HCT116 (cell line): ENCODE data around the gene TTC19. TPM values are rescaled to one million over a fixed set of nuclear protein-coding genes. Genes with fewer than 3 reads are reported as not detected.

Experiments
- ATAC-seq: fragments of 200-7000 bp; cut with Tn5 transposase; 2 replicates; pipeline ENCODE4 v1.9.1; 2020; ENCODE audit warnings: mild to moderate bottlenecking, moderate library complexity
- BruUV-seq: library from RNA; stranded (reverse); fragments of 400-500 nt; replicated peaks from 2 replicates; lab custom pipeline; 2021; lab: Mats Ljungman, UMichigan
- CTCF ChIA-PET: fragments of 300-600 bp; sonication (Branson Sonifier 250); formaldehyde crosslinking; loops from one replicate; lab custom pipeline; 2021; ENCODE audit warnings: antibody characterized with exemption; lab: Charles Lee
- POLR2A ChIA-PET: fragments of 300-600, 350-600 bp; sonication (Branson Sonifier 250); formaldehyde crosslinking; loops from one replicate; lab custom pipeline; 2021; ENCODE audit warnings: antibody characterized with exemption; lab: Charles Lee
- RAD21 ChIA-PET, 2 experiments: fragments of 300-600 bp; sonication (Branson Sonifier 250); formaldehyde crosslinking; loops; one replicate each; lab custom pipeline; 2023; ENCODE audit warnings: low total read pairs in 2 of 2; ENCODE audit not compliant: uncharacterized antibody in 2 of 2, unreplicated experiment in 2 of 2, low non-redundant PET in 1 of 2; lab: Charles Lee
- DNase-seq: peaks from one replicate; pipeline ENCODE4 v3.0.0-alpha.2; 2010; ENCODE audit warnings: low read depth, low spot score
- H2AFZ ChIP-seq: fragments of 200-600 bp; shearing (Covaris generic), sonication (generic); 2 replicates; pipeline ENCODE4 v1.6.1; 2017; ENCODE audit warnings: low read depth, mixed run types, mixed read lengths, antibody characterized with exemption, low read length; ENCODE audit not compliant: poor library complexity, severe bottlenecking
- H3K27ac ChIP-seq: 2 replicates; pipeline ENCODE4 v1.5.1; 2012; ENCODE audit warnings: low read depth, low read length
- H3K27me3 ChIP-seq: fragments of 200-600 bp; sonication (generic); 2 replicates; pipeline ENCODE4 v1.6.1; 2016; ENCODE audit warnings: mixed run types, low read length, mixed read lengths; ENCODE audit not compliant: insufficient read depth
- H3K36me3 ChIP-seq, 2 experiments: fragments of 200-500 bp in 1 of 2; fragments of 200-600 bp in 1 of 2; sonication (Bioruptor generic) in 1 of 2; sonication (generic) in 1 of 2; 2 replicates each; pipeline versions ENCODE4 v1.5.1 to v1.6.1; 2014 to 2016; ENCODE audit warnings: low read length in 2 of 2, inconsistent platforms in 1 of 2, mixed read lengths in 1 of 2, mixed run types in 1 of 2; ENCODE audit not compliant: insufficient read depth in 2 of 2, control insufficient read depth in 1 of 2
- H3K4me1 ChIP-seq, 2 experiments: fragments of 200-600 bp in 1 of 2; sonication (generic) in 1 of 2; 2 replicates each; pipeline versions ENCODE4 v1.5.1 to v1.6.1; 2012 to 2017; ENCODE audit warnings: low read length in 2 of 2, inconsistent platforms in 1 of 2, mild to moderate bottlenecking in 1 of 2, mixed read lengths in 1 of 2, mixed run types in 1 of 2, moderate library complexity in 1 of 2; ENCODE audit not compliant: insufficient read depth in 2 of 2, control insufficient read depth in 1 of 2
- H3K4me2 ChIP-seq: fragments of 200-600 bp; sonication (generic); 2 replicates; pipeline ENCODE4 v1.6.1; 2017; ENCODE audit warnings: mixed run types, low read length, mixed read lengths
- H3K4me3 ChIP-seq, 2 experiments: fragments of 200-600 bp in 1 of 2; sonication (generic) in 1 of 2; replicated peaks in 1 of 2; 2 replicates each; pipeline ENCODE4 v1.5.1; 2011 to 2016; ENCODE audit warnings: low read length in 2 of 2, control low read depth in 1 of 2, low read depth in 1 of 2, mild to moderate bottlenecking in 1 of 2, mixed read lengths in 1 of 2, mixed run types in 1 of 2
- H3K79me2 ChIP-seq: fragments of 200-600 bp; sonication (generic); 2 replicates; pipeline ENCODE4 v1.6.1; 2017; ENCODE audit warnings: mild to moderate bottlenecking, mixed run types, low read length, moderate library complexity, mixed read lengths; ENCODE audit not compliant: insufficient read depth
- H3K9ac ChIP-seq: fragments of 200-600 bp; sonication (generic); 2 replicates; pipeline ENCODE4 v1.6.1; 2016; ENCODE audit warnings: low read length, mixed read lengths
- H3K9me2 ChIP-seq: fragments of 200-600 bp; sonication (generic), shearing (Covaris generic); 2 replicates; pipeline ENCODE4 v1.6.1; 2017; ENCODE audit warnings: mixed run types, mild to moderate bottlenecking, moderate library complexity; ENCODE audit not compliant: insufficient read depth
- H3K9me3 ChIP-seq, 2 experiments: fragments of 200-500 bp in 1 of 2; fragments of 200-600 bp in 1 of 2; sonication (Bioruptor generic) in 1 of 2; sonication (generic) in 1 of 2; 2 replicates each; pipeline ENCODE4 v1.6.1; 2014 to 2017; ENCODE audit warnings: low read length in 2 of 2, mixed read lengths in 2 of 2, inconsistent platforms in 1 of 2, low read depth in 1 of 2, mild to moderate bottlenecking in 1 of 2, mixed run types in 1 of 2, moderate library complexity in 1 of 2; ENCODE audit not compliant: control insufficient read depth in 1 of 2, insufficient read depth in 1 of 2
- H4K20me1 ChIP-seq: fragments of 200-600 bp; sonication (generic), shearing (Covaris generic); 2 replicates; pipeline ENCODE4 v1.6.1; 2017; ENCODE audit warnings: mixed run types, mild to moderate bottlenecking, moderate library complexity; ENCODE audit not compliant: insufficient read depth
- CBX3 ChIP-seq: IDR thresholded peaks from 2 replicates; pipeline ENCODE4 v1.6.1; 2012; ENCODE audit warnings: low read depth
- CEBPB ChIP-seq: IDR thresholded peaks from 2 replicates; pipeline ENCODE4 v1.6.1; 2012; ENCODE audit warnings: low read depth
- ELF1 ChIP-seq: IDR thresholded peaks from 2 replicates; pipeline ENCODE4 v1.6.1; 2012; ENCODE audit warnings: low read depth, borderline replicate concordance
- FOSL1 ChIP-seq: IDR thresholded peaks from 2 replicates; pipeline ENCODE4 v1.6.1; 2012; ENCODE audit warnings: low read depth
- JUND ChIP-seq: IDR thresholded peaks from 2 replicates; pipeline ENCODE4 v1.6.1; 2012
- POLR2AphosphoS5 ChIP-seq: IDR thresholded peaks from 2 replicates; pipeline ENCODE4 v1.6.1; 2011; ENCODE audit warnings: mild to moderate bottlenecking, low read depth, low read length, moderate library complexity
- RAD21 ChIP-seq: IDR thresholded peaks from 2 replicates; pipeline ENCODE4 v1.6.1; 2012; ENCODE audit warnings: low read depth, mild to moderate bottlenecking
- ZBTB33 ChIP-seq: IDR thresholded peaks from 2 replicates; pipeline ENCODE4 v1.6.1; 2011; ENCODE audit warnings: mild to moderate bottlenecking, low read length, moderate library complexity; ENCODE audit not compliant: insufficient replicate concordance; ENCODE audit errors: extremely low read depth
- ZNF274 ChIP-seq: fragments of 200-500 bp; sonication (Bioruptor generic); IDR thresholded peaks from 2 replicates; pipeline ENCODE4 v1.6.1; 2014; ENCODE audit warnings: mild to moderate bottlenecking, low read depth, low read length, inconsistent platforms
- intact Hi-C: fragments of 100-400 bp; cut with micrococcal nuclease; formaldehyde crosslinking; loops from 2 replicates; pipeline ENCODE4 v1.10.0; 2022
- total RNA-seq: library from RNA; stranded (reverse); gene quantifications from one replicate; pipeline ENCODE4 v1.2.1, GENCODE V29; 2021; ENCODE audit not compliant: unreplicated experiment

The TTC19 gene
- total RNA-seq, 1 experiment from 2014 or later, result 61.3 TPM

- no TSS peak for BruUV-seq
- peaks cover 97% of the 10 kb centered on the region for H3K79me2 ChIP-seq
- no peak overlapping the region for H3K27ac ChIP-seq
- 0 out of 2 replicates have a peak, but pooled peaks cover 3% of the 10 kb centered on the region for H4K20me1 ChIP-seq
- CTCF ChIA-PET, result no interaction called here
- intact Hi-C loops, result no loop called here
- H3K4me2 ChIP-seq, result no peak overlapping the region
- TF ChIP-seq ELF1 (no peak), RAD21 (no peak), FOSL1 (no peak), JUND (no peak), CEBPB (no peak), POLR2AphosphoS5 (no peak), CBX3 (no peak), ZBTB33 (no peak), ZNF274 (no peak)
- DNase-seq (no peak), ATAC-seq (no peak)
- no peak overlapping the region for H2AFZ ChIP-seq
- no peaks in the 10 kb centered on the region for H3K9me3 ChIP-seq
- no peaks in the 10 kb centered on the region for H3K27me3 ChIP-seq
- no peak overlapping the region for H3K4me3 ChIP-seq
- RAD21 ChIA-PET, result no interaction called here
- POLR2A ChIA-PET, result no interaction called here
- H3K4me1 ChIP-seq, result peaks cover 15 to 75% of the 10 kb centered on the region in 2 experiments
- peaks cover 10 to 62% of the 10 kb centered on the region in 2 experiments; a peak in 3 of 4 replicates for H3K36me3 ChIP-seq
- H3K9me2 ChIP-seq, result no peaks in the 10 kb centered on the region
- no peak overlapping the region for H3K9ac ChIP-seq
These were observed 26.6 kb upstream of the TTC19 start for GRCh38 chr17:15973016-15973415.
